Hippocampal formation (tissue), 2 donors: ENCODE data around the gene UBL4B.

ENCODE experiments used
- DNase-seq, 2 donors: peaks; one replicate each; lab custom pipeline; 2025; lab: John Stamatoyannopoulos, UW

Gene UBL4B

DNA sequence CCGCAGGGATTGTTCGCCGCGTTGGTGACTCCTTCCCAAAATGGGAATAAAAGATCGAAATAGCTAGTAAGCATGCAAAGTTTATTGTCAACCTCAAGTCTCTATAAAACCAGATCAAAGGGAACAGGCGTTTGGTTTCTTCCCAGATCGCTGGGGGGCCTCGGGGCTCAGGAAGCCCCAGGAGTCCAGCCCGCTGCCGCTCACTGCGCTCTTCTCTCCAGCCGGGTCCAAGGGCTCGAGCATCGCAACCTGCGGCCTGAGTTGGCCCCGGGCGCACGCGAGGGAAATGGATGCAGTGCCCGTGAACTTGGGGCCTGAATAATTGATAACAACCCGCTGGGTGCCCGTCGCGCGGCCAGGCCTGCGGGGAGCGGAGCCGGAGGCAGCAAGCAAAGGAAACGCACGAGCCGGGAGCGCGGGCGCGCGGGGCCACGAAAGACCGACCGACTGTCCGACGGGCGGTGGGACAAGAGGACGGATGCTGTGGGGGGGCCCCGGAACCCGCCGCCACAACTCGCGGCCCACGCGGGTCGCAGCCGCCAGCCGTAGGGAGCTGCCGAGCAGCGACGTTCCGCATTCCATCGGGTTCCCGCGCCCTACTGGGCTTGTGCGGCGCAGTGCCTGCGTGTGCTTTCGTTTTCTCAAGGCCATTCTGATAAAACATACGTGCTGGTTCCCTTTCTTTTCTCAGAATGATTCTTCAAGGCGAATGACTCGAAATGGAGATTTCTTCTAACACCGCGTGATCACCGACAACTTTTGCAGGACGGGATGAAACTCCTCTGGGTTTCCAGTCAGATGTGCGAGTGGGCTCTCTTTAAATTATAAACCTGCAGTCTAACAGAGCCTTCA lies 27.8 kb upstream of the UBL4B start:
- DNase-seq, result no peak

DNA sequence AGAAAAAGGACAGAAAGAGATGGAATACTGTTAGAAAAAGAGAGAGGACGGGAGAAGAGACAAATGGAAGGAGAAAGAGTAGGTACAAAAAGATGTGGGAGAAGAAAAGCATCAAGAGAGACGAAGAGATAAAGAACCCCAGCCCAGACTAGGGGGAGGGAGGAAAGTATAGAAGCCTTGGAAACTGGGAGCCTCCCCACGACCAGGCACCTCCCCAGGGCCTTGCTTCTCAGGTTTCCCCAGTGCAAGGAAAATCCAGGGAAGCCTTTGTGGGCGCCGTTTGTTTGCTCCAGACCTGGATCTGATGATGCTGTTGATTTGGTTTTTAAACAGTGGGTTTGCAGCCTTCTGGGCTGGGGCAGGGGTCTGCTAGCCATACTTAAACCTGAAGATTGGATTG lies 26.6 kb upstream of the UBL4B start:
- no peak for DNase-seq

DNA sequence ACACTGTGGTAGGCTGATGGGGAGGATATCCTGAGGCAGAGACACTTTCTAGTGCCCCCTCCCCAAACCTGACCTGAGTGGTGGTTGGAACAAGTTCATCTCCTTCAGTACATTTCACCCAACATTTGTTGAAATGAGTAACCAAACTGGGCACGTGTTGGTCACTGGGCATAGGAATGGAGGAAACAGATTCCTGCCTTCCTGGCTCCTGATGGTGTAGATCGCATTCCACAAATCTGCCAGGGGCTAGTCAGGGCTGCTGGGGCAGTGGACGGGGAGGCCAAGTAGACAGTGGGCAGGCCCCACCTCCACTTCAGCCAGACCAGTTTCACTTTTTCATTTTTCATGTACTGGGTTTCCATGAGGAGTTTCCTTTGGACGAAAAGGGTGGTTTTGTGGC lies 25.3 kb upstream of the UBL4B start:
- DNase-seq, result no peak

DNA sequence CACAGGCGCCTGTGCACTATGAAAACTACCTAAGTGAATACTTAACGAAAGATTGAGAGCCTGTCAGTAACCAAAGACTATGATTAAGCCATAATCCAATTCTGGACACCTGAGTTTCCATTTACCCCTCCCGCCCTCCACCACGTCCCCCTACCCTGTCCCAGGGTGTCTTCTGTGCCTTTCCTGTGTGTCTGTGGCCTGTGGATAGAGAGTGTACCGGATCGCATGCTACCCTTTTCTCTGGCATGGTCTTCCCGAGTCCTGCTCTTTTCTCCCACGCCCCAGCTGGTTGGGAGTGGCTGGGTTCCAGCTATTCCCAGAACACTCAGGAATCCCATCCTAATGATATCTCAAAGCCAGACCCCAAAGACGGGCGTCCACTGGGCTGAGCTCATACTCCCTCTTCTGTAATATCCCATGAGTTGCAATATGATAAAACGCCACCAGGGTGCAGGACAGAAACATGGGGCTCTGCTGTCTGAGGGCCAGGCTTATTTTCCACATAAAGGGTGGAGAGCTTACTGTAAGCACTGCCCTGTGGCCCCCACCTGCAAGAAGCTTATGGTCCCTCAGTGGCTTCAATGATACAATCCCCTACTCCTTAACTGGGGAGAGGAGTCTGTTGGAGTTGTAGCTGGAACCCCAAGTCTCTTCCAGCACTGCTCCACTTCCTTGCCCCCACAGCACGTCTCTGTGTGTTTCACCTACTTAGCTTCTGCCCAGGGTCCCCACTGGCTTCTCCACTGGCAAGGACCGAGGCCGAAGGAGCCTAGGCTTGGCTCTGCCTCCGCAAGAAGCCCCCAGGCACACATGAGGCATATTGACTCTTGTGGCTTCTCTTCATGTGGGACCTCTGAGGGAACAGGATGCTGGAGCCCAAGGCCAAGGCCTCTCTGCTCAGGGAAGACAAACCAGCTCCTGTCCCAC lies 24.2 kb upstream of the UBL4B start:
- no peak for DNase-seq

DNA sequence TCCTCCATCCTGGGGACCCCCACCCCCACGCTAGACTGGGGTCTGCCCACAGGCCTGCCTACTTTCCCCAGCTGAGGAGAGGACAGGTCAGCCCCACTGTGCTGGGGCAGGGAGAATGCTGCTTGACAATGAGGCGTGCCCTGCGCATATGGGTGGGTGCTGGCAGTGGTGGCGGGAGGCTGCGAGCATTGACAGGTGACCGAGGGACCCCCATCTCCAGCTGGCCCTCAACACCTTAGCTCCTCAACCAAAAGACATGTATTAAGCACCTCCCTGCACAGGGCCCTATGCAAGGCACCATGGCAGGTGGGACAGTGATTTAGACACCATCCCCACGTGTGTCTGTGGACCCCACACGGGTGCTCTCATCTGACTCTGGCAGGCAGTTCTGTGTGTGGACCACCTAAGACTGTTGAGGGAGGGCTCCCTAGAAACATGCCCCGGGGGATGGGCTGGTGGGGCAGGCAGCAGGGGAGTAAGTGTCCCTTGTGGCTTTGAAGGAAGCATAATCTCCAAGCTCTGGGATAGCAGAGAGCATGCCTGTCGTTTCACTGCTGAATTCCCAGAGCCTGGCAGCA lies 23.4 kb upstream of the UBL4B start:
- DNase-seq, result no peak

DNA sequence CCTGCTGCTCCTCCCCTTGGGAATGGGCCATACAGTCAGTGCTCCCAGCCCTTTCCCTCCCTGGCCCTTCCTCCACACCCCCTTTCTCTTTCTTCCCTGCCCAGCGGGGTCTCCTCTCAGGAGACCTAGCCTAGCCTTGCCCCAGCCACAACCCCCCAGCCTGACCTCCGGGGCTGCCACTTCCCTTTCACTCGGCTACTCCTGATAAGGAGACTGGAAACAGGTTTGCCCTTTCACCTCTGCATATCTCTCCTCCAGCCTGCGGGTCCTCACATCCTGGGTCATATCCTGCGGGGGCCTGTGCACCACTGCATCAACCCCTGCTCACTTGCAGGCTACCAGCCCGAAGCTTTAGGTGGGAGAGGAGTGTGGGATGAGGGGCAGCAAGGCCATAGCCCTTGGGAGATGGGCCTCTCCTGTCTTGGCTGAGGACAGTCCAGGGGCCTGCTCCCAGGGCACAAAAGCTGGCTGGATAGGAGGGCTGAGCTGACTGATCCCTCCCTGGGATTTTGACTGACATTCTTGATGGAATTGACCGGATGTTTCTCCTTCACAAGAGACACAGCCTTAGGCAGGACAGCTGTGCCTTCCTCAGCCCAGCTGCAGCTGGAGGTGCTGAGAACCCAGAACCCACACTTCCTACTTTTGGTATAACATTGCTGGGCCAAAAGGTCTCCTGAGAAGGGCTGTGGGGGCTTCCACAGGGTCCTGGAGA lies 22.5 kb upstream of the UBL4B start:
- no peak for DNase-seq

DNA sequence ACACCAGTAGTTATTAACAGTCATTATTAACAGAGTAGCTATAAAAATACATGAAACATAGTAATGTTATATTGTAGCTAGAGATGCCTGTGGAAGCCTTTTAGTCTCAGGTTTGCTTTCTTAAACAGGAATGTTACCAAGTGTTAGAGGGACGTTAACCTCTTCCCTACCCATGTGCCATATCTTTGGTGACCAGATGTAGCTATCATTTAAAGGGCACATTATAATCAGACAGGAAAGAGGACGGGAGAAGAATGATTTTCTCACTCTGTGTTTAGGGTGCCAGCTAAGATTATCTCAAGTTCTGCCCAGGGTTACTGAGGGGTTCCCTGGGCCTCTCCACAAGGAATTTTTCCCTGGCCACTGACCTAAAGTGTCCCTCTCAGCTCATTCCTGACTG lies 20.9 kb upstream of the UBL4B start:
- DNase-seq, result no peak

DNA sequence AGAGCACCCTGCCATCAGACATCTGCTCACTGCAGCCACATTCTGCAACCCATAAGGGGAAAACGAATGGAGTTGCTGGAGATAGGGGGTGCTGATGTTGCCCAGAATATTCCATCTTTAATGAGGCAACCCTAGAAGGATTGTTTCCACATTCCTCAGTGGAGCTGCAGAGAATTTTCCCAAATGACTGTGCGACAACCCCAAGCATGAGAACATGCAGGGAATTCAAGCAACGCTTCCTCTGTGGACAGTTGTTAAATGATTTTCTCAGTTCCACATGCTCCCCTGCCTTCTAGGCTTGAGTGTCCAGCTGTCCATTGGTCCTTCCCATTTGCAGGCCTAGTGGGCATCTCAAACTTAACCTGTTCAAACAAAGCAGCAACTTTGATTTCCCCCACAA lies 20.5 kb upstream of the UBL4B start:
- no peak for DNase-seq

DNA sequence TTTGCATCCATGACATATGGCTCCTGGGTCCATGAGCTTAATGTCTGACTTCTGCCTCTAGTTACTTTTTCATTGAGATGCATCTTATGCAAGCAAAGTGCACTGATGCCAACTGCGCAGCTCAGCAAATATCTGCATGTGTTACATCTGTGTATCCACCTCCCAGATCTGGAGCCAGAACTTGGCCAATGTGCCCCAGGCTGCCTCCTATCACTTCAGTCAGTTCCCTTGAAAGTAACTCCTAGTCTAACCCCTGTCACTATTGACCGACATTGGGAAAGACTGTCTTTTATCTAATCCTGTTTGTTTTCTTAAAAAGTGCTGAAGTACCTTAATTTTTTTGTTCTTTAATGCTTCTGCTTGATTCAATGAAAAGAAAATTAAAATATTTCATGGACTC lies 19.3 kb upstream of the UBL4B start:
- DNase-seq, result no peak

DNA sequence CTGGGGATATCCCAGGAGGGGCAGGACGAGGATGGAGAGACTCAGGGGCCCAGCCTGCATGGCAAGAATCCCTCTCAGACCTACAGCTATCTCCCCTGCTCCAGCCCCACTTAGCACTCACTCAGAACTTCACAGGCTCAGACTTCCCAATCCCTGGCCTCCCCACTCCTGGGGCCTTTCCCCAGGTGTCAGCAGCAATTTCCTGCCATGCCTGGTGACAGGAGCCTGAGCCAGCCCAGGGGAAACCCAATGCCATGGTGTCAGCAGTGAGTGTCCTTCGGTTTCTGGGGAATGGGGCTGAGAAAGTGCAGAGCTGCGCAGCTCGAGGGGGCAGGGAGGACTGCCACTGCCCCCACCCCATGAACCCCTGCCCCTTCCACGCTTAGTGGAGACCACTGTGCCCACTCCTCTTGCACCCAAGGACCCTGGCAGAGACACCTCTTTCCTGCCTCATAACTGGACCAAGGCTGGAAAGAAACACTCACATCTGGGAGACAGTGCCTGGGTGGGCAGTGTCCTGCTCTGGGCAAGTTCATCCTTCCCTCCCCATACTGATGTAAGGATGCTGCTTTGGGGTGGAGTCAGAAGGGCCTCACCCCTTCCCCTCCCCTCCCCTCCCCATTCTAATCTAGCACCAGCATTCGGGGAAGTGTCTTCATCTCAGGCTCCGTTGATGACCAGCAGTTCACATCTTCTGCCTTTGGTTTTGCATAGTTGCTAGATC lies 17.1 kb upstream of the UBL4B start:
- DNase-seq, result no peak

DNA sequence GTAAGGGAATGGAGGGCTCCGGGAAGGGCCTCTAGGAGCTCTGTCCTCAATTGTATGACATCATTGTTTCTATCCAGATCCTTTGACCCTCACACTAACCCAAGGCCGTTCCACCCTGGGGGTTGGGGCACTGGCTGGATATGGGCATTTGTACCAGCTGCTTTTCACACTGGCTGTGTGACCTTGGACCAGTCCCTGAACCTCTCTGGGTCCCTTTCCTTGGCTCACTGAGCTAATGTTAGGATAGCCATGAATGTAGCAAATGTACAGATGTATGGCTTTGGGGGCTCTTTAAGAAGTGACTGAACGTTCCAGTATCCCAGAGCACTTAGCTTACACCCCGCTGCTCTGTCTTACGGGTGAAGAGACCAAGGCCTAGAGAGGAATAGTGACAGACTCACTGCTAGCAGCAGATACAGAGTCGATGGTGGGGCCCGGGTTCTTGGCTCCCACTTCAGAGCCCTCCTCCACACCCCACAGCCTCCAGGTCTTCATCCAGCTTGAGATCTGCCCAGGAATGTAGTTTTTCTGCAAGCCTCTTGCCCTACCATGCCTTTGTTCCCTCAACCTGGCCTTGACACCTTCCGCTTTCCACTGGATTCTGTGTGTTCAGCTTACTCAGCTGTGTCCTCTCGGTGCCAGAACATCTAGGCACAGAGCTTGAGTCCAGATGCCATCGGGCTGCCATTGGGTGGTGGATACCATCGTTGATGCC lies 14.6 kb upstream of the UBL4B start:
- no peak for DNase-seq

DNA sequence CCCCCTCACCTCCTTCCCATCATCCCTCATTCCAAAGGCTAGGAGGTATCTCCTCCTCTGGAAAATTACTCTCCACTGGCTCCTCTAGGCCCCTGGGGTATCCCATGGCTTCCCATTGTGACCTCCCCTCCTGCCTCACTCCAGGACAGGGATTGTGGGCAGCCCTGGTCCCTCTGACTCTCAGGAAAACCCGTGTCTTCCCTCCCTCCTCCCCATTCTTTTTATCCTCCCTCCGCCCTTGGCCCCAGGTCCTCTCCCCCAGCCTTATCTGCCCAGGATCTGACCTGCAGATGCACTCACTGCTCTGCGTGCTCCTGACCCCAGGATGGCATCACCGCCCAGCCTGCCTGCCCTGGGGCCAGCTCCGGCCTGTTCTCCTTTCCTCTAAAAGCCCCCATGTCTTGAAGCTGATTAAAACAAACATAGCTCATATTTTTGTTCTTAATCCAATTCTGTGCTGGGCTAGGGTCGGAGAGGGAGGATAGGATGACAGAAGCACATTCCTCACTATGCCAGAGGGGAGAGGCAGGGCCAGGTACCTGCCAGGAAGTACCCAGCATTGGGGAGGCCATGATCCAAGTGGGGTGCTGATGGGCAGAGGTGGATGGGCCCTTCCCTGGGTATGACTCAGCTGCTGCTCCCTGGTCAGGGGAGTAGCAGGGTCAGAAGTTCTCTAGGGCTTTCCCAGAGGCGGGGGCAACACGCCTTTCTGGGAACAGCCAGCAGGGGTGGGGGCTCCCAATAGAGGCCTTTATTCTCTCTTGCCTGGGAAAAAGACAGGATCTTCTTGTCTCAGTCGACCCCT lies 13.8 kb upstream of the UBL4B start:
- no peak for DNase-seq

DNA sequence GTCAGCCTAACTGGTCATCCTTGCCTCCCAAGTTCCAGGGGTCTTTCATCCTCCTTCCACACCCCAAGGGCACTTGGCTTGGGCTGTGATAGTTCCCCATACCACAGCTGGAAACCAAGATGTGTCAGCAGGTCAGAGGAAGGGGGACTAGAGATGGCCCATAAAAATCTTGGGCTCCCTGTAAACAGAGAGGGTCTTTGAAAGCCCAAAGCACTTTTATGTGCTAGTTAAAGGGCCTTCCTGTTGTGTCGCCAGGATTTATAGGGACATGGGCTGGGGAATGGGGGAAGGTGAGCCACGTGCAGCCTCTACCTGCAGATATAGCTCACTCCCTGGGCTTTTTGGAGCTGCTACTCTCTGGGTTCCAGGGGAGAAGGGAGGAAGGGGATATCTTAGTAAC lies 11.9 kb upstream of the UBL4B start:
- no peak for DNase-seq

DNA sequence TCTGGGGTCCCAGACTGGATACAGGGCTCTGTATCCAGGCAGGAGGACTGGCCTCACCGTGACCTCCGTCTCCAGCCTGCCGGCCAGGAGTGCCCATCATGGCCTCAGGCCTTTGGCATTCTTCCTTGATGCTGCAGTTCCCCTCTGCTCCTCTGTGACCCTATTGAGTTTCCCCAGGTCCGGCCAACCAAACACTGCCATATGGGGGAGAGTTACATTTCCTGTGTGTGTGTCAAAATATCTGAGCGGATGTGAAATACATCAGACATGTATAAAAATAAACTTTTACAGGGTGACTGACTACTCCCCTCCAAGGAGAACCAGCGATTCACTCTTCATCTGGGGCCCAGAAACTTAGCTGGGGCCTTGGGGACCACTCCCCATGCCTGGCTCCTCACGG lies 10.2 kb upstream of the UBL4B start:
- DNase-seq, result no peak

DNA sequence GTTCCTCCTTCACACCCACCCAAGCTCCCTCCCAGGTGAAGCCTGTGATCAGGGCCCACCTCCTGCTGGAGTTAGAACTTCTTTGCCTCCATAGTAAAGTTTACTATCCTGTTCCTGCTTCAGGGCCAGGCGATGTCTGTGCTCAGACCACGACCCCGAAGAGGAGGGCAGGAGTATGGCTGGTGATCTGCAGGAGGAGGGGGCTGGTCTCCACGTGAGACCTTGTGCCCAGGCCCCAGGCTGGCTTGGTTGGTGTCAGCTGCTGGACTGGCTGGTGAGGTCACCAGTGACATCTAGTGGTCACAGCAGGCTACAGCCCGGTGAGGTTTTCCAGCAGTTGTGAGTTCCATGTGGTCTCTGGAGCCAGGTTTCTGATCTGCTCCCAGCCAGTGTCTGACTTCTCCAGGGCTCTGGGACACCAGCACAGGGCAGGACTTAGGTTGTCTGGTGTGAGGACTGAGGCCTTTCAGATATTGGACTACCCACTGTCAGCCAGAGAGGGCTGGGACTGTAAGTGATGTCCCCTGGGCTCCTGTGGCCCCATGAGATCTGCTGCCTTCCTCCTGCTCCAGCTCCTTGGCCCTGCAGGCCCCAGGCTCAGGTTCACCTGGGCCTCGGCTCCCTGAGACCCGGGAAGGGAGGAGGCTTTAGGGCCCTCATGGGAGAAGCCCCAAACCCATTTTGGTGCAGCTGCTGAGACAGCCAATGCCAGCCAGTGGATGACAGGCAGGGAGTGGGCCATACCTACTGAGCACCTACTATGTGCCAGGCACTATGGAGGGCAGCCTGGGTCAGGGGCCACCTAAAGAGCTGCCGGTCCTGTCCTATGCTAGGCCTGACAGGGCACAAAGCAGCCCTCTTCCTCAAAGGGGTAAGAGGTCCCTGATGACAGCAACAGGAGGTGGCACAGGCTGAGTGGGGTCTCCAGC lies 6.0 kb upstream of the UBL4B start:
- peak; percentile 44 to 61 for DNase-seq

DNA sequence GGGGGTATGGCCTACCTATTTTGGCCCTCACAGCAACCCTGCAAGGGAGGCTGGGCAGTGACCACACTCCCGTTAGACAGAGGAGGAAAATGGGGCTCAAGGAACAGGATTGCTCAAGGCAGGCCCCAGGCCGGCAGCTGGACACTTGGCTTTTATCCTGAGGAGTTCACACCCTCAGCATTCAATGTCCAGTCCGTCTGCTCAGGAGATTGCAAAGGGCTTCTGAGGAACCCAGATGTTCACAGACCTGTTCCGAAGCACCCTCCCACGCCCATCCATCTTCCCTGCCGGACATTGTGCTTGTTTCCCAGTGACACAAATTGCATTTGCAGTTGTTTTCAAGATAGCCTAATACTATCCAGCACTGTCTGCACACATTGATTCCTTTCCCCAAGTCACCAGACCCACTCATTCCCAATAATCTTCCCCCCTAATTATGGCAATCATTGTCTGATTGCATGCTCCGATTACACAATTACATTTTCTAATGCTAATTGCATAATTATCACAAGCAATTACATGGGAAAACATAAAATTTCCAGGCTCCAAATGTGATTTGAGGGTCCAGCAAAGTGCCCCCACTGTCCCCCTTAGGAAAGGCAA lies 4.3 kb upstream of the UBL4B start:
- DNase-seq, result no peak

DNA sequence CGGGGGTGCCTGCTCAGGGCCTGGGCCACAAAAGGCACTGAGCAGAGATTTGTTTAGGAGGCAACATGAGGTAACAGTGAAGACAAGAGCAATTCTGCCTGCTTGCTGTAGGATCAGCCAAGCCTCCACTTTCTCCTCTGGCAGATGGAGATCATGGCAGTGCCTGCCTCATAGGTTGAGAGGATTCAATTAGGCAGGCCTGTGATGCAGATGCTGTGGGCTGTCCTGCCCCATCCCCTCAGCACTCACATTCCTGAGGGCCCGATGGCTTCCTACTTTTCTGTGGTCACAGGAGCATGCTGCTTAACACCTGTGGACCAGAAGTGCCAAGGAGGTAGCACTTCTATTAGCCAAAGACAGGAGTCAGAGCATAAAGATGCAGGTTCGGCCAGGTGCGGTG lies 1.2 kb upstream of the UBL4B start:
- DNase-seq, result no peak

DNA sequence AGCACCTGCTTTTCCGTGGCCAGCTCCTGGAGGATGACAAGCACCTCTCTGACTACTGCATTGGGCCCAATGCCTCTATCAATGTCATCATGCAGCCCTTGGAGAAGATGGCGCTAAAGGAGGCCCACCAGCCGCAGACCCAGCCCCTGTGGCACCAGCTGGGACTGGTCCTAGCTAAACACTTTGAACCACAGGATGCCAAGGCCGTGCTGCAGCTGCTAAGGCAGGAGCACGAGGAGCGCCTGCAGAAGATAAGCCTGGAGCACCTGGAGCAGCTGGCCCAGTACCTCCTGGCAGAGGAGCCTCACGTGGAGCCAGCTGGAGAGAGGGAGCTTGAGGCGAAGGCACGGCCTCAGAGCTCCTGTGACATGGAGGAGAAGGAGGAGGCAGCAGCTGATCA lies 413 bp downstream of the UBL4B start:
- no peak for DNase-seq
